Mammary epithelial cell (primary cell): ENCODE measurements around the gene CYP4F22.

Experiments used
- CTCF ChIP-seq, 2 donors: IDR thresholded peaks in 1 of 2; conservative IDR thresholded peaks in 1 of 2; 2 replicates each; pipeline ENCODE4 v1.5.1; 2011 to 2012; ENCODE audit warnings: inconsistent platforms in 2 of 2, low read length in 2 of 2, mild to moderate bottlenecking in 2 of 2, control low read depth in 1 of 2, low read depth in 1 of 2; ENCODE audit not compliant: insufficient read depth in 1 of 2; ENCODE audit errors: extremely low read depth in 1 of 2
- EZH2 ChIP-seq: IDR thresholded peaks from 2 replicates; pipeline ENCODE4 v1.6.1; 2012; ENCODE audit warnings: low read length, inconsistent platforms, borderline replicate concordance

- no peak for TF ChIP-seq CTCF (conservative IDR thresholded peaks at IDR 0.05 in 1 of 2, IDR thresholded peaks at IDR 0.05 in 1 of 2; ENCODE audit: extremely low read depth in 1 of 2, insufficient read depth in 1 of 2, low read depth in 1 of 2, low read length in 2 of 2)
- no peak for TF ChIP-seq EZH2
Measured at GRCh38 chr19:15549581-15549980, 41.3 kb downstream of the CYP4F22 start.
